OCI-M2 (cell line): ENCODE data around the gene ZNF223.
A peak's percentile ranks its signal among the peaks of the same experiment; 100 is the strongest.

Source experiments
- DNase-seq: peaks from one replicate; lab custom pipeline; 2025; ENCODE audit not compliant: unreplicated experiment; lab: John Stamatoyannopoulos, UW

The ZNF223 gene

DNA sequence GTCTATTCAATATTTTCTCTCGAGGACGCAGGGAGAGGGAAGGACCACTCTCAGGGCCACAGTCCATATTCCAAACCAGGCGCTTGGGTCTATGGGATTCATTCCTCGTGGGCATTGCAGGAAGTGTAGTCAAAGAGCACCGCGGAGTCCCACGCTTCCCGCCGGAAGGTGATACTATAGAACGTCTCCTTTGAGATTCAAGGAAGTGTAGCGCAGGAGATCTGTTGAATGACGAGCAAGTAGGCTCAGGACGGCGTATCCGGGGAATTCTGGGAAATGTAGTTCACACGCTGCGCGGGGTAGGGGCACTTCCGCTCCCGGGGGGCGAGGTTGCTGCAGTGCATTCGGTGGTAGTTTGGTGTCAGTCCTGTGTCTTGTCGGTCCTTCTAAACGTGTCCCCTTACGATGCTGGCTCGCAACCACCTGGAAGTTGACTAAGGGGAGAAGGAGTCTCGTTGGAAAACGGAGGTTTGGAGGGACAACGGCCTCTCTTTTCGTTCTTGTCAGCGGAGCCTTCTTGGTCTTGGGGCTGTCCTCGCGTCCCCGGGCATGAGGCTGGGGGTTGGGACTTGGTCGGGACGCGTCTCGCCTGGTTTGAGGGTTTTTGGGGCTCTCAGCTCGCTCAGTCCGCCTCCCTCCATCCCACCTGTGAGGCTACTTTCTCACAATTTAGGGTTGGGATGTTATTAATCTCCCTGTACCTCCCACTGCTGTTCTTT is 20.1 kb downstream of the ZNF223 start, which contains the start of gene ZNF284:
Gene ZNF284 (plus strand): TSS at position 336 of the 719 bp plus-strand sequence. CDS start 4,231 bp downstream, outside the sequence.
- peak; percentile 93 for DNase-seq

DNA sequence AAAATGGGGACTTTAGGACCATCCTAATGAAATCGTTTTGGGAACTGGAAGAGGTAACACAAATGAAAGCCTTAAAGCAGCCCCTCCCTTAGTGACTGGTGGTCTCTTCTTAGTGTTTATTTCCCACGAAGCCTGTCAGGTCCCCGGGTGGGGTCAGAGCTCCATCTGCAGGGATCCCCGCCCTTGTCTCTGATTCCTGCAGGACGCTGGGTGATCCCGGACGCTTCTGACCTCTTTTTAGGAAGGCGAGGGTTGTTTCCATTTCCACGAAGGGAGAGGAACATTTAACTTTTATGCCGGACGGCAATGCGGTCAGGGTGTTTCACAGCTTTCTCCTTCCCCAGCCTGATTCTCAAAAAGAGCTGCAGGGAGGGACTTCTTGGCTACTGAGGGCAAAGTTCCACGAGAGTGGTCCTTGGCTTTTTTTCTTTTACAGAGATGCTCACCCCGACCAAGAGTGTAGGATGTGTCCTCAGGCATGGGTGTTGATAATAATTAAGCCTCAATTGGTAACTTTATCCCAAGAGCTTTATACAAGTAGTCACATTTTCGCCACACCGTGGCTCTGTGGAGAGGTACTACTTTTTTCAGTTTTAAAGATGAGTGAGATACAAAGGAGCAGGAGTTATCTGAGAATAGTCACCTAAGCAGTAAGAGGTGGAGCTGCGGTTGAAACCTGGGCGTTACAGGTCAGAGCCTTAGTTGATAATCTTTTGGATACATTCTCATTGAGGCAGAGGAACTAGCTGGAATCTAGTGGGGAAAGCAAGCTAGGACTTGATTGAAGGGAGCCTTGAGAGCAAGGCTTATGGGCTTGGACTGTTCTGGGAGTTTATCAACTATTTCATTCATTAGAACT is 20.9 kb downstream of the ZNF223 start:
- DNase-seq = no peak

DNA sequence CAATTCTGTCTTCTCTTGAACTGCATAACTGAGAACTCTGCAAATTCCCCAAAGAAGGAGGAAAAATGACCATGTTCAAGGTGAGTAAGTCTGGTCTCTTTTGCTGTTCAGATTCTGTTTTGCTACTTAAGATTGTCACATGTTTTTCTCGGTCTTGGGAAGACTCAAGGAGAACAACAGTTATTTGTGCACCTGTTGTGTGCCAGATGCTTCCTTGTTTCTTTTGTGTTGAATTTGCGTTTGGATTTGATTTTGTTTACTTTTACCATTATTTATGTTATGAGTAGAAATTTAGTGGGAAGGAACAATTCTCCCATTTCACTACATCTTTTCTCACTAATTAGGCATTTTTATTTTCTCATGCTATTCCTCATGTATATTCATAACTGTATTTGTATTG is 24.5 kb downstream of the ZNF223 start:
- no peak for DNase-seq

DNA sequence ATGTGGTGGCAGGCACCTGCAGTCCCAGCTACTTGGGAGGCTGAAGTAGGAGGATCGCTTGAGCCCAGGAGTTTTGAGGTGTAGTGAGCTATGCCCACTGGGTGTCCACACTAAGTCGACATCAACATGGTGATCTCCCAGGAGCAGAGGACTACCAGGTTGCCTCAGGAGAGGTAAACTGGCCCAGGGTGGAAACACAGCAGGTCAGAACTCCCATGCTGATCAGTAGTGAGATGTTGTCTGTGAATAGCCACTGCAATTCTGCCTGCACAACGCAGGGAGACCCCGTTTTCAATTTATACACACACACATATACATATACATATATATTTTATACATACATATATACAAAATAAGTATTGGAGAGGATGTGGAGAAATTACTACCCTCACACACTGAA is 40.3 kb downstream of the ZNF223 start:
- DNase-seq = no peak

DNA sequence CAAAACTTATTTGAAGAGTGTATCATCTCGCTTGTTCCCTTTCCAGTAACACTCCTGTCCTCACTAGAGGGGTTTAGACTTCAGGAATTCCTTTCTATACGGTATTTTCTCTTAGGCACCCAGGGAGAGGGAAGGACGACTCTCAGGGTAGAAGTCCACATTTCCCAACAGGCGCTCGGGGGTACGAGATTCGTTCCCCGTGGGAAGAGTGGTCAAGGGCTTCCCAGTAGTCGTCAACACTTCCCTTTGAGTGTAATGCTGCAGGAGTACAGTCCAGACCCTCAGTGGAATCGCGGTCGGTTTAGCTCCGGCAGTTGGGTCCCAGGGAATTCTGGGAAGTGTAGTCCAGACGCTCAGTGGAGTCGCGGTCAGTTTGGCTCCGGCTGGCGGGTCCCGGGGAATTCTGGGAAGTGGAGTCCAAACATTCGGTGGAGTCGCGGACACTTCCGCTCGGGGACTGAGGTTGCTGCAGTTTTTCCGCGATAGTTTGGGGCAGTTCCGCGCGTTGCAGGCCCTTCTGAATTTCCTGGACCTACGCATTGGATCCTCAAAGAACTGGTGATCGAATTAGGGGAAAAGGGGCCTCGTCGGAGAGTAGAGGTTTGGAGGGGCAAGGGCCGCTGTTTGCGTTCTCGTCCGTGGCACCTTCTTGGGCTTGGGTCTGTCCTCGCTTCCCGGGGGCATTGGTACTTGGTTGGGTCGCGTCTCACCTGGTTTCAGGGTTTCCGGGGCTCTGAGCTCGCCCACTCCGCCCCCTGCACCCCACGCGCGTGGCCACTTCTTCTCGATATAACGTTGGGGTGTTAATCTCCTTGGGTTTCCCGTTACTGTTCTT is 42.3 kb downstream of the ZNF223 start, which contains the start of gene ZNF224:
Gene ZNF224 (plus strand): TSS at position 431 of the 835 bp plus-strand sequence. CDS start 3,513 bp downstream, outside the sequence.
- DNase-seq = peak; percentile 84

DNA sequence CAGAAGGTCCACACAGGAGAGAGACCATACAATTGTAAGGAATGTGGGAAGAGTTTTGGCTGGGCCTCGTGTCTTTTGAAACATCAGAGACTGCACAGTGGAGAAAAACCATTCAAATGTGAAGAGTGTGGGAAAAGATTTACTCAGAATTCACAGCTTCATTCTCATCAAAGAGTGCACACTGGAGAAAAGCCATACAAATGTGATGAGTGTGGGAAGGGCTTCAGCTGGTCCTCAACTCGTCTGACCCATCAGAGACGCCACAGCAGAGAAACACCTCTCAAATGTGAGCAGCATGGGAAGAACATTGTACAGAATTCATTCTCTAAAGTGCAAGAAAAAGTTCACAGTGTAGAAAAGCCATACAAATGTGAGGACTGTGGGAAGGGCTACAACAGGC is 55.9 kb downstream of the ZNF223 start:
- DNase-seq = no peak

DNA sequence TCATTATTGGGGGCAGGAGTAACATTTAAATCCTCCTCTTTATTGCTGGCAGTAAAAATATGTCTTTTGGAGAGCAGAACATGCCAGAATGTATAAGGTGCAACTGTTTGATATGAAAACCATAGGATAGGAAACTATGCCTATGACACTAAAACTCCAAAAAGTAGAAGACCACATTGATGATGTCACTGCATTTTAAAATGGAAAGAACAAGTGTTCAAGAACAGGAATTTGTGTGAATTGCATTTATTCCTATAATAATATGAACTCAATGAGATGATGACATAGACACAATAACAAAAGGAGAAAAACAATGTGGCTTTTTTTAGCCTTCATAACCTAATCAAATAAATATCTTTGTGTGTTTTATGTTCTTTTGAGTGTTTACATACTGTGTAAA is 57.6 kb downstream of the ZNF223 start:
- DNase-seq = no peak

DNA sequence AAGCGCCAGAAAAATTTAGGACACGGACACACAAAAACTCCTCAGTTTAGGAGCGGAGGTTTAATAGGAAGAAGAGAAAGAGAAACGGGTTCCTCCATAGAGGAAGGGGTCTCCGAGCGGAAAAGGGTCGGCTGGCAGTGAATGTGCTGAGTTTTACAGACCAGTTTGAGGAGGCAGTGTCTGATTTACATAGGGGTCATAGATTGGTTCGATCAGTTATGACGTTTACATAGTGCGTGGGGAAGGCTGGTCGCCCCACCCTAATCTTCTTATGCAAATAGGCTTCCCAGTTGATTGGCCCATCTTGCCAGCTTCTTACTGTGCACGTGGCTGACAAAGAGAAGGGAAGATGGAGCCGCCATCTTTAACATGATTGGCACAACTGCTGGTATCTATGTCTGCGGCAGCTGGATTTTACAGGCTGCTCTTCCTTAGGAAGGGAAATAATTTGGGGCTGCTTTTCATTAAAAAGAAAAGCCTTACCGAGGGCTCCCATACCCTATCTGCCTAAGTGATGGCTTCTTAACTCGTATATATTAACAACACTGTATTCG is 60.2 kb downstream of the ZNF223 start:
- peak; percentile 95 for DNase-seq

DNA sequence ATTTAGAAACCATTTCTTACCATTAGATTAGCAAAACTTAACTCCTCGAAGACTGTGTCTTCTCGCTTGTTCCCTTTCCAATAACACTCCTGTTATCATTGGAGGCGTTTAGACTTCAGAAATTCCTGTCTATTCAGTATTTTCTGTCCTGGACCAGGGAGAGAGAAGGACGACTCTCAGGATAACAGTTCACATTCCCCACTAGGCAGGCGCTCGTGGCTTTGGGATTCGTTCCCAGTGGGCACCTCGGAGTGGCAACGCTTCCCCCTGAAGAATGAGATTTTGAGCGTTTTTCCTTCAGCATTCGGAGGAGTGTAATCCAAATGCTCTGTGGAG is 60.9 kb downstream of the ZNF223 start:
- DNase-seq = no peak

DNA sequence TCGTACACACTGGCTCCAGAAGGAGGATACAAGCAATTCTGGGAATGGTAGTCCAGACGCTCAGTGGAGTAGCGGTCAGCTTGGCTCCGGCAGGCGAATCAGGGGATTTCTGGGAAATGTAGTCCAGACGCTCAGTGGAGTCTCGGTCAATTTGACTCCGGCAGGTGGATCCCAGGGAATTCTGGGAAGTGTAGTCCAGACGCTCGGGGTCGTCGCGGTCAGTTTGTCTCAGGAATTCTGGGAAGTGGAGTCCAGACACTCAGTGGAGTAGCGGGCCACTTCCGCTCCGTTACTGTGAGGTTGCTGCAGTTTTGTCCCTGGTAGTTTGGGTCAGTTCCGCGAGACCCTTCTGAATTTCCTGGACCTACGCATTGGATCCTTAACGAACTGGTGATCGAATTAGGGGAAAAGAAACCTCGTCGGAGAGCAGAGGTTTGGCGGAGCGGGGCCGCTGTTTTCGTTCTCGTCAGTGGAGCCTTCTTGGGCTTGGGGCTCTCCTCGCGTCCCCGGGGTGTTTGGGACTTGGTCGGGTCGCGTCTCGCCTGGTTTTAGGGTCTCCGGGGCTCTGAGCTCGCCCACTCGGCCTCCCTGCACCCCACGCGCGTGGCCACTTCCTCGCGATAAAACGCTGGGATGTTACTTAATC is 61.4 kb downstream of the ZNF223 start, which contains the start of gene ZNF225:
Gene ZNF225 (plus strand): TSS at position 262 of the 646 bp plus-strand sequence. CDS start 2,429 bp downstream, outside the sequence.
- peak; percentile 95 for DNase-seq

DNA sequence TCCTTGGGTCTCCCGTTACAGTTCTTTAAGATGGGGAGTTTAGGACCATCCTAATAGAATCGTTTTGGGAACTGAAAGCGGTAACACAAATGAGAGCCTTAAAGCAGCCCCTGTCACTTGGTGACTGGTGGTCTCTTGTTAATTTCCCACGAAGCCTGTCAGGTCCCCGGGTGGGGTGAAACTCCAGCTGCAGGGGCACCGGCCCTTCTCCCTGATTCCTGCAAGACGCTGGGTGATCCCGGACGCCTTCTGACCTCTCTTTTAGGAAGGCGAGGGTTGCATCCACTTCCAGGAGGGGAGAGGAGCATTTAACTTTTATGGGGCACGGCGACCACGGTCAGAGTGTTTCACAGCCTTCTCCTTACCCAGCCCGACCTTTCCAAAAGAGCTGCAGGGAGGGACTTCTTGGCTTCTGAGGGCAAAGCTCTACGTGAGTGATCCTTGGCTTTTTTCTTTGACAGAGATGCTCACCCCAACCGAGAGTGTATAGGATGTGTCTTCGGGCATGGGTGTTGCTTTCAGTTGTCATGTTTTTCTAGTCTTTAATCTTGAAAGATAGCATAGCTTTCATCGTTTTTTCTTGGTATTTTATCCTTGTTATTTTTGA is 62.1 kb downstream of the ZNF223 start:
- no peak for DNase-seq
